Measurements from ENCODE around the gene GPI.
"Not testable (repeated sequence)": the region's sequence is repeated elsewhere in the genome, so short reads cannot be mapped to it uniquely, and the experiment has no call there.

The GPI gene

DNA sequence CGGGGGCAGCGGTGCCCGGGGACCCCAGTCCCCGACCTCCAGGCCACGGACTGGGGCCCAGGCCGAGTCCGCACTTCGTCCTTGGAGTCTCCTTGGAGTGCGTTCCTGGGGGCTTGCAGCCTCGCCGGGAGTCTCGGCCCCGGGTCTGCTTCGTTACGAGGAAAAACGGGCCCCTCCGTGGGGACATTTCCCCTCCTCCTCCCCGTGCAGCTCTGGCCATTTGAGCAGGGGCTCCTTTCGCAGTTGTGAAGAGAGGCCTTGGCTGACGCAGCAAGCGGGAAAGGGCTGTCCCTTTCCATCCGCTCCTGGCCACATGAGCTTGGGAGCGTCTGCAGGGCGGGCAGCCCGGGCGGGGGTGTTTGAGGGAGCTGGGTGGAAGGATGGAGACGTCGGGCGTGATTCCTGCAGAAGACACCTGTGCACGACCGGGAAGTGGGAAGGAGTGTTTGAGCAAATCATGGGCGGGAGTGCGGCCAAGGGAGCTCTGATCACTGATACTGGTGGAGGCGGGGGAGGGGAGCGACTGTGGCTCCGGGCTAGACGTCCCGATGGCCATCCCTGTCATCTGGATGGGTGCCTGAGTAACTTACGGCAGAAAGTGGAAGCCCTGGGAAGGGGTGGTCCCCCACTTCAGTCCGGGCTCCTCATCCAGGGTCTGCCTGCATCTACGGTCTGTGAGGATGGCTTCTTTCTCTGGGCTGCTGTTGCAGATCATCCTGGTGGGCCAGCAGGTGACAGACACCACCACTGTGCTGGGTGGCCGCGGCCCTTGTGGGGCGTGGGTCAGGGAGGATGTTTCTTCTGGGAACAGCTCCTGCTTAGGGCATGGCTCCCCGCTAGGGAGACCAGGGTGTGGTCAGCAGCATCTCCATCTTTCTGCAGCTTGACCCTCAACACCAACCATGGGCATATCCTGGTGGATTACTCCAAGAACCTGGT, 736 bp downstream of the GPI start:
- TF ChIP-seq, protein P1, sequence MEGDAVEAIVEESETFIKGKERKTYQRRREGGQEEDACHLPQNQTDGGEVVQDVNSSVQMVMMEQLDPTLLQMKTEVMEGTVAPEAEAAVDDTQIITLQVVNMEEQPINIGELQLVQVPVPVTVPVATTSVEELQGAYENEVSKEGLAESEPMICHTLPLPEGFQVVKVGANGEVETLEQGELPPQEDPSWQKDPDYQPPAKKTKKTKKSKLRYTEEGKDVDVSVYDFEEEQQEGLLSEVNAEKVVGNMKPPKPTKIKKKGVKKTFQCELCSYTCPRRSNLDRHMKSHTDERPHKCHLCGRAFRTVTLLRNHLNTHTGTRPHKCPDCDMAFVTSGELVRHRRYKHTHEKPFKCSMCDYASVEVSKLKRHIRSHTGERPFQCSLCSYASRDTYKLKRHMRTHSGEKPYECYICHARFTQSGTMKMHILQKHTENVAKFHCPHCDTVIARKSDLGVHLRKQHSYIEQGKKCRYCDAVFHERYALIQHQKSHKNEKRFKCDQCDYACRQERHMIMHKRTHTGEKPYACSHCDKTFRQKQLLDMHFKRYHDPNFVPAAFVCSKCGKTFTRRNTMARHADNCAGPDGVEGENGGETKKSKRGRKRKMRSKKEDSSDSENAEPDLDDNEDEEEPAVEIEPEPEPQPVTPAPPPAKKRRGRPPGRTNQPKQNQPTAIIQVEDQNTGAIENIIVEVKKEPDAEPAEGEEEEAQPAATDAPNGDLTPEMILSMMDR (conservative IDR thresholded peaks at IDR 0.05; ENCODE audit: low read depth, low read length), result no peak
- DNase-seq (ENCODE audit: low read depth), result peak; percentile 46
- peak overlapping the region; percentile 78 for H3K4me3 ChIP-seq (ENCODE audit: low read depth, low read length)

DNA sequence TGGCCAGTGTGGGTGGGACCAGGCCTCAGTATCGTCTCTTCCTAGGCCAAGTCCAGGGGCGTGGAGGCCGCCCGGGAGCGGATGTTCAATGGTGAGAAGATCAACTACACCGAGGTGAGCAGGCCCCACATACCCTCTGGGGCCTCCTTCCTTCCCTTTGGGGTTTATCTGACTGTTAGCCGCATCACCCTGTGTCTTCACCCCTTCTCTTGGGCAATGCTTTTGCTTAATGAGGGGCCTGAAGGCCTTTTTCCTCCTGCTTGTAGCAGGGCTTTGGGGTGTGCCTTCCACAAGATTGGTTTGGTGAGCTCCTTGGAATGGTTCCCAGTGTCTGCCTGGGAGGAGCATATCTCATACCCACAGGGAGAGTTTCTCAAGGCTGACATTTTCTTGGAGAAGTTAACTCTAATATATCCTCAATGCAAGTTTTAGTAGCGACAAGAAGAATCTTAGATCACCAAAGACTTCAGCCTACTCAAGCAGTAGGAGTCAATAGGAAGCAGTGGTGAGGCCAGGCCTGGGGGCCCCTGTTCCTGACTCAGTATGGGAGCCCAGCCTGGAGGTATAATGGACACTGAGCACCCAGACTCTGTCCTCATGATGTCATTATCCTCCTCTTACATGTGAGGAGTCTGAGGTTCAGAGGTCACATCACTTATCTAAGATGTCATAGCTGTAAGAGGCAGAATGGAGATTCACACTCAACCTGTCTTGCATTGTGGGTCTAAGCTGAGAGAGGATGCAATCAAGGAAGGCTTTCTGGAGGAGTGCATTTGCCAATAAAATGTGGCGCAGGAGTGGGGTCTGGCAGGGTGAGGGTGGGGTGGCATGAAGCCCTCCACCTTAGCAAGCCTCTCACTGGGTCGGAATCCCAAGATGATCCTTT, 2.0 kb downstream of the GPI start:
- TF ChIP-seq, protein P1 (conservative IDR thresholded peaks at IDR 0.05; ENCODE audit: low read depth, low read length), result no peak
- DNase-seq (ENCODE audit: low read depth), result peak; percentile 83
- peak overlapping the region; percentile 78 for H3K4me3 ChIP-seq (ENCODE audit: low read depth, low read length)

DNA sequence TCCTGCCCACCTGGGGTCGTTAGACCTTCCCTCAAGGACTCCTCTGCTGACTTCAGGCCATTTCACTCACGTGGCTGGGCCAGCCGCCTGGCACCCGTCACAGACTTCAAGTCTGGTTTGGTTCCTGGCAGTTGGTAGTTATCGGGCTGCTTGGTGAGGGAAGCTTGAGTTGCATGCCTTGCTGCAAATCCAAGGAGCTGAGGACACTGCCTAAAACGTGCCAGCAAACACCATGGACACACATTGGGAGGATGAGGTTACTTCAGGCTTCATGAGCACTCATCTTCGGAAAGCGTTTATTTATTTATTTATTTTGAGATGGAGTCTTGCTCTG, 2.6 kb downstream of the GPI start:
- no peak for DNase-seq (ENCODE audit: low read depth)
- TF ChIP-seq, protein P1 (conservative IDR thresholded peaks at IDR 0.05; ENCODE audit: low read depth, low read length), result no peak
- no peak overlapping the region for H3K4me3 ChIP-seq (ENCODE audit: low read depth, low read length)

DNA sequence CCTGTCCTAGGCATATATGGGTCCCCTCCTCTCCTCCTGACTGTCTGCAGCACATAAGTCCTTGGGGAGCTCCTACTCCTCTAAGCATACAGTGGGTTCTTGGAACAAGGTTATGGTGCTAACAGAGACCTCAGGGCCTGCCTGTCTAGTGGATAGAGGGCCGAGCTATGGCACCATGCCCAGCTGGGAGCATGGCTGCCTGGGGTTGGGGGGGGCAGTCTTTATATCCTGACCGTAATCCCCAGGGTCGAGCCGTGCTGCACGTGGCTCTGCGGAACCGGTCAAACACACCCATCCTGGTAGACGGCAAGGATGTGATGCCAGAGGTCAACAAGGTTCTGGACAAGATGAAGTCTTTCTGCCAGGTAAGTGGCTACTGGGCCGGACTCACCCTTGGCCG, 3.3 kb downstream of the GPI start:
- TF ChIP-seq, protein P1 (conservative IDR thresholded peaks at IDR 0.05; ENCODE audit: low read depth, low read length), result no peak
- no peak overlapping the region for H3K4me3 ChIP-seq (ENCODE audit: low read depth, low read length)
- no peak for DNase-seq (ENCODE audit: low read depth)

DNA sequence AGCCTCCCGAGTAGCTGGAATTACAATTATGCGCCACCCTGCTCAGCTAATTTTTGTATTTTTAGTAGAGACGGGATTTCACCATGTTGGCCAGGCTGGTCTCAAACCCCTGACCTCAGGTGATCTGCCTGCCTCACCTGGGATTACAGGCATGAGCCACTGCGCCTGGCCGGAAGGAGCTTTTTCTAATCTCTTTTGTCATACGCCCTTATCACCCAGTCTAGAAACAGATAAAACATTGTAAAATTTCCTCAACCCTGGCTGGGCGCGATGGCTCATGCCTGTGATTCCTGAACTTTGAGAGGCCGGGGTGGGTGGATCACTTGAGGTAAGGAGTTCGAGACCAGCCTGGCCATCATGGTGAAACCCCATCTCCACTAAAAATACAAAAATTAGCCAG, 4.2 kb downstream of the GPI start:
- H3K4me3 ChIP-seq (ENCODE audit: low read depth, low read length); DNase-seq (ENCODE audit: low read depth): not testable (repeated sequence)

DNA sequence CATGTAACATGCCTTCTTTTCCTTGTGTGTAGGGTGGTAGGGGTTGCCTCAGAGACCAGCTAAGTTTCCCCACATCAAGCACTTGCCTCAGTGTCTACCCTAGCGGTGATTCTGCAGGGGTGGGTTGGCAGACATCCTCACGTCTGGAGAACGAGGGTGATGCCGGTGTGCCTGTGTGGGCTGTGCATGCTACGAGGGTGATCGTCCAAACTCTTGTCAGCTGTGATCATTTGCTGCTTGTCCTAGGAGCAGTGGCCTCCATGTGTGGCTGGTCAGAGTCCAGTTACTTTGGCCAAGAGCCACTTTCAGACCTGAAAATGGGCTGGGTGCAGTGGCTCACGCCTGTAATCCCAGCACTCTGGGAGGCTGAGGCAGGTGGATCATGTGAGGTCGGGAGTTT, 5.1 kb downstream of the GPI start:
- no peak overlapping the region for H3K4me3 ChIP-seq (ENCODE audit: low read depth, low read length)
- no peak for DNase-seq (ENCODE audit: low read depth)
- TF ChIP-seq, protein P1 (conservative IDR thresholded peaks at IDR 0.05; ENCODE audit: low read depth, low read length), result no peak

DNA sequence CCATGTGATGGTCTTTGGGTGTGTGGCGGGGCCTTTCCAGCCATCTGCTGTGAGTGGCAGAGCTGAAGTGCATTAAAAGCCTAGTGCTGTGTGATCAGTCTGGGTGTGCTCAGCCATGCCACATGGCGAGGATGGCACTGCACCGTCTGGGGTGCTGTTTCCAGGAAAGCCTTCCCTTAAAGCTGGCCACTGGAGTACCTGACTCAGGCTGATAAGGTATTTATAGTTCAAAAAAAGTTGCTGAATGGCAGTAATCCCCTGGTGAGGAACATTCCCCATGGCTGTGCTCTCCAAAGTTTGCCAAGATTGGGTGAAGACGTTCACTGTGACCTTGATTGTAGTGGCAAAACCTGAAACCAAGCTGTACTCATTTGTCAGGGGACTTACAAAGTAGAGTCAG, 6.0 kb downstream of the GPI start:
- TF ChIP-seq, protein P1 (conservative IDR thresholded peaks at IDR 0.05; ENCODE audit: low read depth, low read length), result no peak
- no peak overlapping the region for H3K4me3 ChIP-seq (ENCODE audit: low read depth, low read length)
- DNase-seq (ENCODE audit: low read depth), result no peak

Measured in choroid plexus epithelial cell (primary cell).